HEK293T (cell line): ENCODE data around the gene SLC39A13.

Experiments
- ARNT ChIP-seq: fragments of 450-650 bp; IDR thresholded peaks from 2 replicates; pipeline ENCODE4 v1.6.1; 2017; ENCODE audit warnings: mild to moderate bottlenecking
- FOXK2 ChIP-seq: fragments of 450-650 bp; IDR thresholded peaks from 2 replicates; pipeline ENCODE4 v1.6.1; 2016; ENCODE audit warnings: mild to moderate bottlenecking
- PKNOX1 ChIP-seq: fragments of 450-650 bp; IDR thresholded peaks from 2 replicates; pipeline ENCODE4 v1.6.1; 2016
- SP1 ChIP-seq: fragments of 450-650 bp; IDR thresholded peaks from 2 replicates; pipeline ENCODE4 v1.6.1; 2017
- TARDBP ChIP-seq: fragments of 450-650 bp; IDR thresholded peaks from 2 replicates; pipeline ENCODE4 v1.6.1; 2016

- TF ChIP-seq TARDBP (no peak), PKNOX1 (no peak; the same call in 1 of the 2 replicates), FOXK2 (no peak), ARNT (no peak), SP1 (no peak)
Observed at GRCh38 chr11:47376107-47376524, 32.3 kb upstream of the SLC39A13 start.
